Measurements from ENCODE around the gene GGA1. TPM values are rescaled to one million over a fixed set of nuclear protein-coding genes. Genes with fewer than 3 reads are reported as not detected.

Gene GGA1
- polyA plus RNA-seq, 1 of the 3 experiments (the other 2 are of a cell fraction): 81.1 TPM

DNA sequence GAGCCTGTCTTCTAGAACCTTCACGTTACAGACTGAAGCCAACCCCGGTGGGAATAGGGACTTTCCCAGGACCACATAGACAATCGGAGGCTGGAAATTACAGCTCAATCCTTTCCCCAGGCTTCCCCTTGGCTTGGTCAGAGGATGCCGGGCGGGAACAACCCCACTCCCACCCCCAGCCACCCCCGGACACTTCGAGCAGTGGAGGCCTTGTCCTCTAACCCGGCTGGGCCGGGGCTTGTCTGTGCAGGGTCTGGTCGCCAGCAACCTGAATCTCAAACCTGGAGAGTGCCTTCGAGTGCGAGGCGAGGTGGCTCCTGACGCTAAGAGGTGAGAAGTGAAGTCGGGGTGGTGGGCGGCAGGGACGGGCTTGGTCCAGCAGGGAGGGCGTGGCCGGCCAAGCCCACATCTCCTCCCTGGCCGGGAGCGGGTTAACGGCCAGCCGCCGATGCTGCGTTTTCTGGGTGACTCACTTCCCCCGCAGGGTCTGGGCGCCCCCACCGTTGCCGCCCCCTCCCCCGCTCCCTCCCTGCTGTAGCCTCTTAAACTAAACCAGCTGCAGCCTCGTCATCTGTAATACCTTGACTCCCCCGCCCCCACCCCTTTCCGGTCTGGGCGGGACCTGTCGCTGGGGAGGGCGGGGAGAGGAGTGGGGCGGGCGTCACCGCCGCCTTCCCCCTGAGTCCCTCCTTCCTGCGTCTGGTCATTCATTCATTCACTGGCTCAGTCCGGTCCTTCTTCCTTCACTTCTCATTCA is 68.3 kb downstream of the GGA1 start:
- peak; percentile 91 for DNase-seq
- Histone ChIP-seq H3K4me1 (ENCODE audit: control insufficient read depth in 1 of 2, insufficient read depth in 2 of 2, low read depth in 1 of 2, low read length in 1 of 2) (peaks cover 16 to 22% of the 10 kb centered on the region in 2 experiments; a peak in 2 of 4 replicates), H3K27me3 (ENCODE audit: insufficient read depth) (no peaks in the 10 kb centered on the region), H3F3A (replicated peaks; ENCODE audit: insufficient read depth) (peaks cover 68% of the 10 kb centered on the region), H3K9ac (peak overlapping the region; percentile 94), H3K27ac (ENCODE audit: low read depth in 2 of 2, low read length in 1 of 2) (peak overlapping the region; percentile 94), H3K9me2 (no peaks in the 10 kb centered on the region), H3K4me2 (peak overlapping the region; percentile 98), H3K79me2 (ENCODE audit: insufficient read depth) (peaks cover 37% of the 10 kb centered on the region), H3K36me3 (replicated peaks in 1 of 2; ENCODE audit: control insufficient read depth in 1 of 2, insufficient read depth in 2 of 2, low read length in 1 of 2) (peaks cover 17 to 29% of the 10 kb centered on the region in 2 experiments), H2AFZ (ENCODE audit: low read depth) (no peak overlapping the region), H3K9me3 (no peaks in the 10 kb centered on the region), H3K4me3 (ENCODE audit: low read depth in 2 of 2, low read length in 1 of 2) (peak overlapping the region; percentile 64 to 92), H4K20me1 (ENCODE audit: insufficient read depth) (peaks cover 45% of the 10 kb centered on the region)
- WGBS (ENCODE audit: low lambda C conversion rate): under 1% methylated on average over 21 of the region's 42 CpGs
- ChIA-PET POLR2A (interaction anchor here (1.0 to 4.5 kb wide), 2 partner anchors 9 to 19 kb away, joined by 5 to 28 read pairs; partner anchors contain the start of genes NOL12 and PDXP), CTCF (interaction anchor here (0.9 to 44.3 kb wide), 4 partner anchors 9 to 131 kb away, joined by 3 to 898 read pairs (median 4); partner anchors contain the start of genes GCAT, NOL12 and SH3BP1)
- TF ChIP-seq FOXJ3 (CRISPR knock-in tag; IDR thresholded peaks at IDR 0.05) (no peak), RXRA (IDR thresholded peaks at IDR 0.05; ENCODE audit: borderline replicate concordance, low read depth) (peak; percentile 72; the same call in 1 of the 2 replicates), TEAD4 (IDR thresholded peaks at IDR 0.05; ENCODE audit: borderline replicate concordance, insufficient read depth) (peak; percentile 75; the same call in 1 of the 2 replicates), SMC3 (IDR thresholded peaks at IDR 0.05; ENCODE audit: low read depth, low read length) (no peak), RAD21 (IDR thresholded peaks at IDR 0.05; ENCODE audit: low read length) (no peak), EP300 (IDR thresholded peaks at IDR 0.05; ENCODE audit: borderline replicate concordance in 1 of 2, low read depth in 1 of 2, low read length in 1 of 2) (peak; percentile 49 to 84; a peak in 3 of 4 replicates), NFIC (IDR thresholded peaks at IDR 0.05; ENCODE audit: borderline replicate concordance) (peak; percentile 65), CHD2 (IDR thresholded peaks at IDR 0.05; ENCODE audit: low read length, partially characterized antibody) (peak; percentile 83), SIN3A (IDR thresholded peaks at IDR 0.05; ENCODE audit: borderline replicate concordance, low read depth, low read length) (peak; percentile 82; the same call in 1 of the 2 replicates), YY1 (IDR thresholded peaks at IDR 0.05; ENCODE audit: low read depth) (peak; percentile 28; the same call in 1 of the 2 replicates), RFX5 (IDR thresholded peaks at IDR 0.05; ENCODE audit: low read length) (no peak; the same call in 1 of the 2 replicates), FOSL2 (IDR thresholded peaks at IDR 0.05; ENCODE audit: borderline replicate concordance, low read depth) (peak; percentile 93), POLR2AphosphoS5 (IDR thresholded peaks at IDR 0.05; ENCODE audit: low read depth, low read length) (peak; percentile 86), FOXM1 (IDR thresholded peaks at IDR 0.05; ENCODE audit: low read depth) (peak; percentile 68), ELF1 (IDR thresholded peaks at IDR 0.05) (peak; percentile 51; the same call in 1 of the 2 replicates), TCF12 (IDR thresholded peaks at IDR 0.05) (peak; percentile 97), EZH2phosphoT487 (IDR thresholded peaks at IDR 0.05; ENCODE audit: borderline replicate concordance, low read depth) (no peak), JUND (IDR thresholded peaks at IDR 0.05) (peak; percentile 84)
- TF ChIP-seq, protein P1, sequence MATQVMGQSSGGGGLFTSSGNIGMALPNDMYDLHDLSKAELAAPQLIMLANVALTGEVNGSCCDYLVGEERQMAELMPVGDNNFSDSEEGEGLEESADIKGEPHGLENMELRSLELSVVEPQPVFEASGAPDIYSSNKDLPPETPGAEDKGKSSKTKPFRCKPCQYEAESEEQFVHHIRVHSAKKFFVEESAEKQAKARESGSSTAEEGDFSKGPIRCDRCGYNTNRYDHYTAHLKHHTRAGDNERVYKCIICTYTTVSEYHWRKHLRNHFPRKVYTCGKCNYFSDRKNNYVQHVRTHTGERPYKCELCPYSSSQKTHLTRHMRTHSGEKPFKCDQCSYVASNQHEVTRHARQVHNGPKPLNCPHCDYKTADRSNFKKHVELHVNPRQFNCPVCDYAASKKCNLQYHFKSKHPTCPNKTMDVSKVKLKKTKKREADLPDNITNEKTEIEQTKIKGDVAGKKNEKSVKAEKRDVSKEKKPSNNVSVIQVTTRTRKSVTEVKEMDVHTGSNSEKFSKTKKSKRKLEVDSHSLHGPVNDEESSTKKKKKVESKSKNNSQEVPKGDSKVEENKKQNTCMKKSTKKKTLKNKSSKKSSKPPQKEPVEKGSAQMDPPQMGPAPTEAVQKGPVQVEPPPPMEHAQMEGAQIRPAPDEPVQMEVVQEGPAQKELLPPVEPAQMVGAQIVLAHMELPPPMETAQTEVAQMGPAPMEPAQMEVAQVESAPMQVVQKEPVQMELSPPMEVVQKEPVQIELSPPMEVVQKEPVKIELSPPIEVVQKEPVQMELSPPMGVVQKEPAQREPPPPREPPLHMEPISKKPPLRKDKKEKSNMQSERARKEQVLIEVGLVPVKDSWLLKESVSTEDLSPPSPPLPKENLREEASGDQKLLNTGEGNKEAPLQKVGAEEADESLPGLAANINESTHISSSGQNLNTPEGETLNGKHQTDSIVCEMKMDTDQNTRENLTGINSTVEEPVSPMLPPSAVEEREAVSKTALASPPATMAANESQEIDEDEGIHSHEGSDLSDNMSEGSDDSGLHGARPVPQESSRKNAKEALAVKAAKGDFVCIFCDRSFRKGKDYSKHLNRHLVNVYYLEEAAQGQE (IDR thresholded peaks at IDR 0.05; ENCODE audit: low read depth, low read length): no peak; the same call in 1 of the 2 replicates
- TF ChIP-seq, protein P2, sequence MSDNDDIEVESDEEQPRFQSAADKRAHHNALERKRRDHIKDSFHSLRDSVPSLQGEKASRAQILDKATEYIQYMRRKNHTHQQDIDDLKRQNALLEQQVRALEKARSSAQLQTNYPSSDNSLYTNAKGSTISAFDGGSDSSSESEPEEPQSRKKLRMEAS (IDR thresholded peaks at IDR 0.05; ENCODE audit: low read depth): peak; percentile 73
- TF ChIP-seq, protein P3, sequence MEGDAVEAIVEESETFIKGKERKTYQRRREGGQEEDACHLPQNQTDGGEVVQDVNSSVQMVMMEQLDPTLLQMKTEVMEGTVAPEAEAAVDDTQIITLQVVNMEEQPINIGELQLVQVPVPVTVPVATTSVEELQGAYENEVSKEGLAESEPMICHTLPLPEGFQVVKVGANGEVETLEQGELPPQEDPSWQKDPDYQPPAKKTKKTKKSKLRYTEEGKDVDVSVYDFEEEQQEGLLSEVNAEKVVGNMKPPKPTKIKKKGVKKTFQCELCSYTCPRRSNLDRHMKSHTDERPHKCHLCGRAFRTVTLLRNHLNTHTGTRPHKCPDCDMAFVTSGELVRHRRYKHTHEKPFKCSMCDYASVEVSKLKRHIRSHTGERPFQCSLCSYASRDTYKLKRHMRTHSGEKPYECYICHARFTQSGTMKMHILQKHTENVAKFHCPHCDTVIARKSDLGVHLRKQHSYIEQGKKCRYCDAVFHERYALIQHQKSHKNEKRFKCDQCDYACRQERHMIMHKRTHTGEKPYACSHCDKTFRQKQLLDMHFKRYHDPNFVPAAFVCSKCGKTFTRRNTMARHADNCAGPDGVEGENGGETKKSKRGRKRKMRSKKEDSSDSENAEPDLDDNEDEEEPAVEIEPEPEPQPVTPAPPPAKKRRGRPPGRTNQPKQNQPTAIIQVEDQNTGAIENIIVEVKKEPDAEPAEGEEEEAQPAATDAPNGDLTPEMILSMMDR (IDR thresholded peaks at IDR 0.05): no peak
- TF ChIP-seq, protein P4, sequence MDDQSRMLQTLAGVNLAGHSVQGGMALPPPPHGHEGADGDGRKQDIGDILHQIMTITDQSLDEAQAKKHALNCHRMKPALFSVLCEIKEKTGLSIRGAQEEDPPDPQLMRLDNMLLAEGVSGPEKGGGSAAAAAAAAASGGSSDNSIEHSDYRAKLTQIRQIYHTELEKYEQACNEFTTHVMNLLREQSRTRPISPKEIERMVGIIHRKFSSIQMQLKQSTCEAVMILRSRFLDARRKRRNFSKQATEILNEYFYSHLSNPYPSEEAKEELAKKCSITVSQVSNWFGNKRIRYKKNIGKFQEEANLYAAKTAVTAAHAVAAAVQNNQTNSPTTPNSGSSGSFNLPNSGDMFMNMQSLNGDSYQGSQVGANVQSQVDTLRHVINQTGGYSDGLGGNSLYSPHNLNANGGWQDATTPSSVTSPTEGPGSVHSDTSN (IDR thresholded peaks at IDR 0.05): peak; percentile 68
- TF ChIP-seq, protein P5, sequence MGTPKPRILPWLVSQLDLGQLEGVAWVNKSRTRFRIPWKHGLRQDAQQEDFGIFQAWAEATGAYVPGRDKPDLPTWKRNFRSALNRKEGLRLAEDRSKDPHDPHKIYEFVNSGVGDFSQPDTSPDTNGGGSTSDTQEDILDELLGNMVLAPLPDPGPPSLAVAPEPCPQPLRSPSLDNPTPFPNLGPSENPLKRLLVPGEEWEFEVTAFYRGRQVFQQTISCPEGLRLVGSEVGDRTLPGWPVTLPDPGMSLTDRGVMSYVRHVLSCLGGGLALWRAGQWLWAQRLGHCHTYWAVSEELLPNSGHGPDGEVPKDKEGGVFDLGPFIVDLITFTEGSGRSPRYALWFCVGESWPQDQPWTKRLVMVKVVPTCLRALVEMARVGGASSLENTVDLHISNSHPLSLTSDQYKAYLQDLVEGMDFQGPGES (IDR thresholded peaks at IDR 0.05; ENCODE audit: low read depth, low read length): no peak
- TF ChIP-seq, protein P6, sequence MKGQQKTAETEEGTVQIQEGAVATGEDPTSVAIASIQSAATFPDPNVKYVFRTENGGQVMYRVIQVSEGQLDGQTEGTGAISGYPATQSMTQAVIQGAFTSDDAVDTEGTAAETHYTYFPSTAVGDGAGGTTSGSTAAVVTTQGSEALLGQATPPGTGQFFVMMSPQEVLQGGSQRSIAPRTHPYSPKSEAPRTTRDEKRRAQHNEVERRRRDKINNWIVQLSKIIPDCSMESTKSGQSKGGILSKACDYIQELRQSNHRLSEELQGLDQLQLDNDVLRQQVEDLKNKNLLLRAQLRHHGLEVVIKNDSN (IDR thresholded peaks at IDR 0.05; ENCODE audit: borderline replicate concordance, low read depth): no peak
